ENCODE results near the gene ART5. TPM values are rescaled to one million over a fixed set of nuclear protein-coding genes. Genes with fewer than 3 reads are reported as not detected.
"Not testable (repeated sequence)": the region's sequence is repeated elsewhere in the genome, so short reads cannot be mapped to it uniquely, and the experiment has no call there.

Gene ART5
- total RNA-seq, 1 donor from 2014 or later, result 4.7 TPM

GRCh38 chr11:3659595-3660515 is 18.1 kb upstream of the ART5 start:
- intact Hi-C loops (cut with DNase I), result no loop called here
- ATAC-seq (ENCODE audit: poor library complexity), result no peak
- no peak for DNase-seq

GRCh38 chr11:3658252-3658651 is 16.5 kb upstream of the ART5 start:
- no peak for ATAC-seq (ENCODE audit: poor library complexity)
- no peak for DNase-seq
- intact Hi-C loops (cut with DNase I), result no loop called here

DNA sequence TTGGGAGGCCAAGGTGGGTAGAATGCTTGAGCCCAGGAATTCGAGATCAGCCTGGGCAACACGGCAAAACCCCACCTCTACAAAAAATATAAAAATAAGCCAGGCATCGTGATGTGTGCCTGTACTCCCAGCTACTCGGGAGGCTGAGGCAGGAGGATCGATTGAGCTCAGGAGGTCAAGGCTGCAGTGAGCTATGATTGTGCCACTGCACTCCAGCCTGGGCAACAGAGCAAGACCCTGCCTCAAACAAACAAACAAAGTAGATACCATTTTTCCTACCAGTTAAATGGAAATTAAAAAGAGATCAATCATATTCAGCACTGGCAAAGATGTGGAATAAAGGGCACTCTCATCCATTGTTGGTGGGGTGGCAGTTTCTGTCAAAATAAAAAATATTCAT is 15.5 kb upstream of the ART5 start:
- intact Hi-C loops (cut with DNase I); DNase-seq; ATAC-seq (ENCODE audit: poor library complexity): not testable (repeated sequence)

DNA sequence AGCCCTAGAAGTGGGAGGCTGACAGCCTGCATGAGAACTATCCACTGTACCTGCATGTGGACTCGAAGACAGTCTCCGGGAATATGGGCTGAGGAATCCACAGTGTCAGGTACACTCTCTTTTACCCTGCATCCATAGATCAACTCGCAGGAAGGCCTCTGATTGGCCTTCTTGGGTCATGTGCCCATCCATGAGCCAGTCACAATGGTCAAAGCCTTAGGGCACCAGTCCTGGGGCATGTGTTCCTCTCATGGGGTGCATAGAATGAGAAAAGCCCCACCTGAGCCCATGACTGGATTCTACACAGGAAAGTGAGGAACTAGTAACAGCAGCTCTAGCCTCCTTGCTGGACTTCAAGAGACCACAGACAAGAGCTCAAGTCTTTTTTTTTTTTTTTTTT is 13.8 kb upstream of the ART5 start:
- intact Hi-C loops (cut with DNase I), result no loop called here
- DNase-seq (no peak), ATAC-seq (ENCODE audit: poor library complexity) (no peak)

- intact Hi-C loops (cut with DNase I); DNase-seq; ATAC-seq (ENCODE audit: poor library complexity): not testable (repeated sequence)
Measured at GRCh38 chr11:3652514-3652913, 10.7 kb upstream of the ART5 start.

GRCh38 chr11:3649374-3649773 is 7.6 kb upstream of the ART5 start:
- intact Hi-C loops (cut with DNase I); DNase-seq; ATAC-seq (ENCODE audit: poor library complexity): not testable (repeated sequence)

DNA sequence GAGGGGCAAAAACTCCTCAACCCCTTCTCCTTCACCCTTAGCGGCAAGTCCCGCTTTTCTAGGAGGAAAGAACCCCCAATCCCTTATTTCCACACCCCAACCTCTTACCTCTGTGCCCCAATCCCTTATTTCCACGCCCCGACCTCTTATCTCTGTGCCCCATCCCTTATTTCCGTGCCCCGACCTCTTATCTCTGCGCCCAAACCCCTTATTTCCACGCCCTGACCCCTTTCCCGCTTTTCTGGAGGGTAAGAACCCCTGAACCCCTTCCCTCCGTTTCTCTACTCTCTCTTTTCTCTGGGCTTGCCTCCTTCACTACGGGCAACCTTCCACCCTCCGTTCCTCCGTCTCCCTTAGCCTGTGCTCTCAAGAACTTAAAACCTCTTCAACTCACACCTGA is 7.1 kb upstream of the ART5 start:
- intact Hi-C loops (cut with DNase I); DNase-seq; ATAC-seq (ENCODE audit: poor library complexity): not testable (repeated sequence)

- ATAC-seq (ENCODE audit: poor library complexity), result peak; percentile 4
- intact Hi-C loops (cut with DNase I), result no loop called here
- DNase-seq, result no peak
Measured at GRCh38 chr11:3645552-3645951, 3.8 kb upstream of the ART5 start.

DNA sequence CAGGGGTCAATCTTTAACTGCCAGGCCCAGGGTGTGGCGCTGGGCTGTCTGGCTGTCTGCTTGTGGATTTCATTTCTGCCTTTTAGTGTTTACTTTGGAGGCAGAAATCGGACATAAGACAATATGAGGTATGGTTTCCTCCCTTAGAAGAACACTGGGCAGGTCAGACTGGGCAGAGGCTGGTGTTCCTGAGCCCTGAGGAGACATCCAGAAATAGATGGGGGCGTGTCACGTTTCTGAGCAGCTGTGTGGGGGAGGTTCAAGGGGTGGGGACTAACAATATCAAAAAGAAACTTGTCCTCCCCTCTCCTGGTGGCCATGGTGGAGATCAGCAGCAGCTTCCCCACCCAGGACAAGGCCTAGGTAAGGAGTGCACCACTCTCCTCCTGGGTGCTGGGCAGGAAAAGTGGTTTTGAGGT is 3.0 kb upstream of the ART5 start, which contains the start of gene ART1:
Gene ART1, plus strand, starts transcription at position 312 of the 419 bp plus-strand sequence. CDS start 14,086 bp downstream, outside the sequence.
- ATAC-seq (ENCODE audit: poor library complexity) (peak; percentile 73), DNase-seq (peak; percentile 54)
- intact Hi-C loops (cut with DNase I), result no loop called here

GRCh38 chr11:3643102-3643546 is 1.3 kb upstream of the ART5 start:
- DNase-seq; ATAC-seq (ENCODE audit: poor library complexity); intact Hi-C loops (cut with DNase I): not testable (repeated sequence)

DNA sequence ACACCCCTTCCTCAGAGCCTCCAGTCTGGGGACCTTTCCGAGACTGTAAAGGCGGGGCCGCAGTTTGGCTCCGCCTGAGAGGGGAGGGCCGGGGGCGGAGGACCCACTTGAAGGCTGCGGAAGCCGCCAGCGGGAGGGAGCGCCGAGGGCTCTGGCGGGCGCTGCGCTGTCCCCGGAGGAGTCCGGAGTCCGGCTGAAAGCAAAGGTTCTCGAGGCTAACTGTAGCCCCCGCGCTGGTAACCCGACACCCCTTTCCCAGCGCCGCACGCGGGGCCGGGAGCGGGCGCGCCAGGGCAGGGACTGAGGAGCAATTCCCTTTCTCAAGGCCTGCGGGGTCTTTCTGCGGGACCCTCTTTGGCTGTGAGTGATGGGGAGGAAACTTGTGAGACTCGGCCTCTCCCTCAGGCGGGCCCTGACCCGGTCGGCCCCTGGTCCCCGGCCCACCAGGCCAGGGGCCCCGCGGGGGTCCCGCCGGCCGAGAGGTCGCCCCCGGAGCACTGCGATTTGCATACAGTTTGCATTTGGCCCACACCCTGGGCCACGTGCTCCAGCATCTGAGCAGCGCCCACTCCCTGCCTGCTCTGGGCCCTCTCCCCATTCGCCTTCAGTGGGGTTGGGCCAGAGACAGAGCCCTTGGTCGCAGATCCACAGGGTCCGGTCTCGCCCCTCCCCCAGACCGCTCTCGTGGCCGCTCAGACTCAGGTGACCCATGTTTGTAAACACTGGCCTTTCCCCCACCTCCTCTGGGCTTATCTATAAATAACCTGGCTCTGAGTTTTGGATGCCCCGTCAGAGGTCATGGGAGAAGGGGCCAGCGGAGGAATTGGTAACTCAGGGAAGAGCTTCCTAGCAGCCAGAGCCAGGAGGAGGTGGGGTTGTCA is 519 bp upstream of the ART5 start:
- DNase-seq (peak; percentile 93), ATAC-seq (ENCODE audit: poor library complexity) (peak; percentile 93)
- intact Hi-C loops (cut with DNase I), result no loop called here

DNA sequence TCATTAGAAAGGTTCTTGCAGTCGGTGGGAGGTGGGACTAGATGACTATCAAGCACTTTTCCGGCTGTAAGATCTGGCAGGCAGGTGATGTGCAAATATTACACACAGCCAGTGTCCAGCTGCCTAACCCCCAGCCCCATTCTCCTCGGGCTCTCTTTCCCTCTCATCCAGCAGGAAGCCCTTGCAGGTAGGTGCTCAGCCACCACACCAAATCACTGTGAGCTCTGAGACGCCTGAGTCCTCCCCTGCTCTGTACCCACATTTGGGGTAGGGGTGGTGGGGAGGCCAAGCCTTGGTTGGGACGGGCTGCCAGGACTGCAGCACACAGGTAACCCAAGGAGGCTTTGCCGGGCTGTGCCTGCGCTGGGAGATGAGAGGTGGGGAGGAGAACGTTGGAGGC is 601 bp downstream of the ART5 start:
- intact Hi-C loops (cut with DNase I), result no loop called here
- DNase-seq (no peak), ATAC-seq (ENCODE audit: poor library complexity) (no peak)

- intact Hi-C loops (cut with DNase I), result no loop called here
- ATAC-seq (ENCODE audit: poor library complexity) (no peak), DNase-seq (no peak)
Measured at GRCh38 chr11:3639841-3640240, 2.0 kb downstream of the ART5 start.

- ATAC-seq (ENCODE audit: poor library complexity), result no peak
Measured at GRCh38 chr11:3638513-3638912, 3.3 kb downstream of the ART5 start.

DNA sequence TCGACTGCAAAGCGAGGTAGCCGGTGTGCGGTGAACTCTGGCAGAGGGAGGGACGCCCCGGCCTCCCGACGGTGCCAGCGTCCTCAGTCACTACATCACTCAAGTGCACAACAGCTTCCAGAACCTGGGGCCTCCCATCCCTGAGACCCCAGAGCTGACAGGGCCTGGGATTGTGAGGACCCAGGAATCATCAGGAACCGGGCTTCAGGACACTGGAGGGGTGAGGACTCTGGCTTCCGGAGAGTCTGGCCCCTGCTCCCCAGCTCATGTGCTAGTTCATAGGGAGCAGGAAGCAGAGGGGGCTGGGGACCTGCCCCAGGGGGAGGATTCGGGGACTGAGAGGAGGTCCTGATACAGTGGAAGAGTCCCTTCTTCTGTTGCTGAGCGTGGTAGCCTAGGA is 4.6 kb downstream of the ART5 start:
- intact Hi-C loops (cut with DNase I), result no loop called here
- ATAC-seq (ENCODE audit: poor library complexity), result no peak
- DNase-seq, result no peak

More at GRCh38 chr11:3638513-3638912, 3.3 kb downstream of the ART5 start:
- no peak for DNase-seq
- intact Hi-C loops (cut with DNase I), result no loop called here

- intact Hi-C loops (cut with DNase I), result no loop called here
- ATAC-seq (ENCODE audit: poor library complexity) (no peak), DNase-seq (no peak)
Measured at GRCh38 chr11:3635641-3636375, 6.0 kb downstream of the ART5 start.

DNA sequence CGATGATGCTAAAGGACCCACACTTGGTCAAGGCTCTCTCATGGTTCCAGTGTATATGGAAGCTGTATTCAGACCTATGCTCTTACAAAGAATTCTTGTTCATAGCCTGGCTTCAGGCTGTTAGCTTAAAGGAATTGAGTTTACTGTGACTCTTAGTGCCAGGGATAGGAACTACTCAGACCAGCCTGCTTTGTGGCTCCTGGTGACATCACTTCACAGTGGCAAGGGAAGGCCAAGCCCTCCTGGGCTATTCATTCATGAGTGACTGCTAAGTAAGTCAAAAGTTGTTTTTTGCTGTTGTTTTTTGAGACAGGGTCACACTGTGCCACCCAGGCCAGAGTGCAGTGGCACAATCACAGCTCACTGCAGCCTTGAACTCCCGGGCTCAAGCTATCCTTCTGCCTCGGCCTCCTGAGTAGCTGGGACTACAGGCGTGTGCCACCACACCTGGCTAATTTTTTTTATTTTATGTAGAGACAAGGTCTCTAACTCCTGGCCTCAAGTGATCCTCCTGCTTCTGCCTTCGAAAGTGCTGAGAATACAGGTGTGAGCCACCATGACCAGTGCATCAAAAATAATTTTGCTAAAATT is 9.6 kb downstream of the ART5 start:
- ATAC-seq (ENCODE audit: poor library complexity) (no peak), DNase-seq (no peak)
- intact Hi-C loops (cut with DNase I), result no loop called here

DNA sequence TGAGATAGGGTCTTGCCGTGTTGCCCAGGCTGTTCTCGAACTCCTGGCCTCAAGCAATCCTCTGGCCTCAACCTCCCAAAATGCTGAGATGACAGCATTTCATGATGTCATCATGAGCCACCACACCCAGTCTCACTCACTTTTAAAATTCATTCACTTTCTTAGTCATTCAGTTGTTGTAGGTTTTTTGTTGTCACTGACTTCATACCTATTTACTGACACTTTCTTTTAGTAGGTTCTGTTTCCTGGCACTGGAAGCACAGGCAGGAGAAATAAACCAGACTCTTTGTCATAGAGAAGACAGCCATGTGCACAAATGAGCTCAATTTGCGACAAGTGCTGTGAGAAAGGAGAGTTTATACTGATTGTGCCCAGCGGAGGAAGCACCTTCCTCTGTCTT is 10.5 kb downstream of the ART5 start:
- ATAC-seq (ENCODE audit: poor library complexity) (peak; percentile 41), DNase-seq (no peak)
- intact Hi-C loops (cut with DNase I), result no loop called here

Measured in Right ventricle myocardium superior (tissue), 1 donor.